Naive thymus-derived CD4-positive, alpha-beta T cell (primary cell): ENCODE results near the gene MPHOSPH9. TPM values are rescaled to one million over a fixed set of nuclear protein-coding genes. Genes with fewer than 3 reads are reported as not detected.
A peak's percentile ranks its signal among the peaks of the same experiment; 100 is the strongest.

Experiments
- ATAC-seq: fragments of 150-1000 bp; cut with Tn5 transposase; 2 replicates; pipeline ENCODE4 v1.10.0; 2021; ENCODE audit warnings: mild to moderate bottlenecking, moderate library complexity
- CTCF ChIA-PET: fragments of 350-600 bp; sonication (Branson Sonifier 250); formaldehyde crosslinking; loops from one replicate; lab custom pipeline; 2021; ENCODE audit warnings: antibody characterized with exemption; lab: Charles Lee
- POLR2A ChIA-PET: fragments of 350-600 bp; sonication (Branson Sonifier 250); formaldehyde crosslinking; loops from one replicate; lab custom pipeline; 2021; ENCODE audit warnings: antibody characterized with exemption, inconsistent platforms; lab: Charles Lee
- DNase-seq, 9 donors: peaks; one replicate each; pipeline versions ENCODE4 v3.0.0 to v3.0.0-alpha.2; 2020 to 2022; ENCODE audit warnings: mixed read lengths in 1 of 9
- H3K27ac ChIP-seq: one replicate; pipeline ENCODE4 v1.7.0; 2013; ENCODE audit warnings: mild to moderate bottlenecking, low read depth, low read length, moderate library complexity
- H3K27me3 ChIP-seq, 2 donors: one replicate each; pipeline ENCODE4 v1.7.0; 2013; ENCODE audit warnings: low read length in 2 of 2, mild to moderate bottlenecking in 2 of 2, moderate library complexity in 2 of 2; ENCODE audit not compliant: control insufficient read depth in 2 of 2, insufficient read depth in 2 of 2
- H3K36me3 ChIP-seq, 3 experiments: 1 replicate in 2 of 3; 2 replicates in 1 of 3; pipeline ENCODE4 v1.7.0; 2013; ENCODE audit warnings: low read length in 3 of 3, mild to moderate bottlenecking in 3 of 3, moderate library complexity in 1 of 3; ENCODE audit not compliant: insufficient read depth in 3 of 3, control insufficient read depth in 2 of 3
- H3K4me1 ChIP-seq, 2 donors: one replicate each; pipeline ENCODE4 v1.7.0; 2013; ENCODE audit warnings: low read length in 2 of 2, mild to moderate bottlenecking in 2 of 2, moderate library complexity in 1 of 2; ENCODE audit not compliant: control insufficient read depth in 2 of 2, insufficient read depth in 2 of 2
- H3K4me3 ChIP-seq: 2 replicates; pipeline ENCODE4 v1.7.0; 2013; ENCODE audit warnings: mild to moderate bottlenecking, low read length
- H3K9me3 ChIP-seq, 3 experiments: 1 replicate in 2 of 3; 2 replicates in 1 of 3; pipeline ENCODE4 v1.7.0; 2013; ENCODE audit warnings: low read length in 3 of 3; ENCODE audit not compliant: control insufficient read depth in 2 of 3
- H3K27ac Mint-ChIP-seq, 9 donors: one replicate each; pipeline ENCODE4 v1.8.0; 2020 to 2022; ENCODE audit warnings: mixed read lengths in 9 of 9, mild to moderate bottlenecking in 8 of 9, moderate library complexity in 5 of 9, inconsistent platforms in 2 of 9
- H3K27me3 Mint-ChIP-seq, 5 donors: one replicate each; pipeline ENCODE4 v1.8.0; 2021 to 2022; ENCODE audit warnings: mixed read lengths in 5 of 5, mild to moderate bottlenecking in 1 of 5
- H3K36me3 Mint-ChIP-seq, 5 donors: one replicate each; pipeline ENCODE4 v1.8.0; 2020 to 2022; ENCODE audit warnings: mixed read lengths in 5 of 5, mild to moderate bottlenecking in 3 of 5, inconsistent platforms in 1 of 5
- H3K4me1 Mint-ChIP-seq, 7 donors: one replicate each; pipeline ENCODE4 v1.8.0; 2020 to 2022; ENCODE audit warnings: mixed read lengths in 7 of 7, mild to moderate bottlenecking in 3 of 7, inconsistent platforms in 1 of 7
- H3K4me3 Mint-ChIP-seq, 10 donors: one replicate each; pipeline ENCODE4 v1.8.0; 2020 to 2022; ENCODE audit warnings: mild to moderate bottlenecking in 10 of 10, mixed read lengths in 10 of 10, moderate library complexity in 6 of 10, inconsistent platforms in 2 of 10
- H3K9me3 Mint-ChIP-seq, 11 donors: one replicate each; pipeline ENCODE4 v1.8.0; 2020 to 2022; ENCODE audit warnings: mixed read lengths in 11 of 11, mild to moderate bottlenecking in 4 of 11, inconsistent platforms in 1 of 11, moderate library complexity in 1 of 11
- intact Hi-C, 2 donors: fragments of 100-400 bp; cut with micrococcal nuclease; formaldehyde crosslinking; loops; one replicate each; pipeline ENCODE4 v1.15.1; 2023
- polyA plus RNA-seq, 2 donors: library from polyadenylated mRNA; unstranded; fragments of 300-500 nt; fragmentation: Illumina TruSeq; gene quantifications; one replicate each; pipeline ENCODE4 v1.2.3, GENCODE V29; 2021
- total RNA-seq, 6 experiments: library from RNA in 5 of 6; stranded (reverse) in 5 of 6; gene quantifications; 1 replicate in 5 of 6; 2 replicates in 1 of 6; pipeline ENCODE4 v1.2.3 and lab custom pipeline; 2021 to 2026

MPHOSPH9 gene
- total and polyA plus RNA-seq, 7 experiments from 2014 or later: 34.0 to 102 (median 77.1) TPM

GRCh38 chr12:123115409-123116121 lies 117.4 kb downstream of the MPHOSPH9 start:
- no peaks in the 10 kb centered on the region for H3K9me3 ChIP-seq
- DNase-seq (peak in 7 of 9 donors; percentile 54 to 79 (median 70)), ATAC-seq (peak; percentile 78)
- H3K4me1 ChIP-seq: peaks cover 3 to 59% of the 10 kb centered on the region in 2 donors
- intact Hi-C loops: loop anchor here in 1 of 2 donors (1.0 to 2.0 kb wide), 5 partner anchors 8 to 73 kb away; partner anchors contain the start of gene PITPNM2
- Mint-ChIP-seq H3K4me3 (peak overlapping the region; percentile 38 to 81 (median 74)), H3K36me3 (peaks cover 0 to 13% (median 6%) of the 10 kb centered on the region in 5 donors), H3K27ac (peak overlapping the region; percentile 41 to 100 (median 95)), H3K4me1 (peaks cover 40 to 92% (median 85%) of the 10 kb centered on the region in 7 donors), H3K9me3 (no peaks in the 10 kb centered on the region), H3K27me3 (no peaks in the 10 kb centered on the region)
- ChIA-PET POLR2A (interaction anchor here (0.6 to 6.7 kb wide), 16 partner anchors 9 to 1449 kb away, joined by 3 to 70 read pairs (median 4); partner anchors contain the start of genes MPHOSPH9, MTRFR and PITPNM2), CTCF (interaction anchor here (0.7 to 2.8 kb wide), 10 partner anchors 8 to 122 kb away, joined by 3 to 15 read pairs (median 5); partner anchors contain the start of gene PITPNM2)
- H3K4me3 ChIP-seq: no peak overlapping the region
- H3K27ac ChIP-seq: peak overlapping the region; percentile 69
- no peaks in the 10 kb centered on the region for H3K36me3 ChIP-seq
- H3K27me3 ChIP-seq: no peaks in the 10 kb centered on the region

GRCh38 chr12:123114304-123115083 lies 118.4 kb downstream of the MPHOSPH9 start:
- Mint-ChIP-seq H3K27me3 (no peaks in the 10 kb centered on the region), H3K36me3 (peaks cover 4 to 19% (median 7%) of the 10 kb centered on the region in 5 donors), H3K4me3 (peak overlapping the region; percentile 38 to 81 (median 74)), H3K27ac (peak overlapping the region; percentile 5 to 100 (median 95)), H3K4me1 (peaks cover 34 to 91% (median 79%) of the 10 kb centered on the region in 7 donors), H3K9me3 (no peaks in the 10 kb centered on the region)
- no peak for ATAC-seq
- Histone ChIP-seq H3K9me3 (no peaks in the 10 kb centered on the region), H3K36me3 (peaks cover 0 to under 1% (median 0%) of the 10 kb centered on the region in 3 experiments), H3K4me1 (peaks cover 0 to 49% of the 10 kb centered on the region in 2 donors), H3K27ac (peak overlapping the region; percentile 69), H3K4me3 (no peak overlapping the region), H3K27me3 (no peaks in the 10 kb centered on the region)
- POLR2A ChIA-PET: interaction anchor here (0.7 to 6.7 kb wide), 10 partner anchors 8 to 118 kb away, joined by 3 to 70 read pairs (median 8); partner anchors contain the start of genes MPHOSPH9, MTRFR and PITPNM2
- DNase-seq: peak in 1 of 9 donors; percentile 16
- intact Hi-C loops: loop anchor here in 1 of 2 donors (1.0 to 2.0 kb wide), 5 partner anchors 7 to 72 kb away; partner anchors contain the start of gene PITPNM2
- CTCF ChIA-PET: interaction anchor here (1.2 to 2.8 kb wide), 8 partner anchors 8 to 72 kb away, joined by 4 to 15 read pairs (median 6); partner anchors contain the start of gene PITPNM2

- H3K9me3 Mint-ChIP-seq: no peaks in the 10 kb centered on the region
- H3K27ac ChIP-seq: no peak overlapping the region
- H3K36me3 ChIP-seq: peaks cover 0 to 8% (median 0%) of the 10 kb centered on the region in 3 experiments
- DNase-seq (no peak), ATAC-seq (no peak)
- H3K9me3 ChIP-seq: no peaks in the 10 kb centered on the region
- H3K4me3 ChIP-seq: no peak overlapping the region
- no peaks in the 10 kb centered on the region for H3K27me3 ChIP-seq
- CTCF ChIA-PET: no interaction called here
- H3K27ac Mint-ChIP-seq: peak overlapping the region in 5 of 9 donors; percentile 32 to 99 (median 91)
- H3K27me3 Mint-ChIP-seq: no peaks in the 10 kb centered on the region
- POLR2A ChIA-PET: interaction anchor here (0.6 to 6.7 kb wide), 4 partner anchors 10 to 217 kb away, joined by 3 to 70 read pairs (median 6); partner anchors contain the start of genes PITPNM2 and VPS37B
- peaks cover 1 to 25% (median 9%) of the 10 kb centered on the region in 5 donors for H3K36me3 Mint-ChIP-seq
- intact Hi-C loops: no loop called here
- H3K4me1 ChIP-seq: peaks cover 0 to 39% of the 10 kb centered on the region in 2 donors
- H3K4me1 Mint-ChIP-seq: peaks cover 34 to 87% (median 80%) of the 10 kb centered on the region in 7 donors
- no peak overlapping the region for H3K4me3 Mint-ChIP-seq
Observed at GRCh38 chr12:123113026-123113425, 119.9 kb downstream of the MPHOSPH9 start.

GRCh38 chr12:123111498-123112165 lies 121.3 kb downstream of the MPHOSPH9 start:
- H3K36me3 ChIP-seq: peaks cover 0 to 8% (median 0%) of the 10 kb centered on the region in 3 experiments
- peak overlapping the region in 3 of 9 donors; percentile 53 to 91 (median 65) for H3K27ac Mint-ChIP-seq
- H3K27me3 Mint-ChIP-seq: no peaks in the 10 kb centered on the region
- H3K27me3 ChIP-seq: no peaks in the 10 kb centered on the region
- H3K36me3 Mint-ChIP-seq: peaks cover 5 to 26% (median 13%) of the 10 kb centered on the region in 5 donors
- no peak overlapping the region for H3K4me3 ChIP-seq
- POLR2A ChIA-PET: interaction anchor here (1.3 to 7.9 kb wide), 2 partner anchors 9 to 21 kb away, joined by 5 to 91 read pairs; no protein-coding TSS in a partner anchor
- CTCF ChIA-PET: no interaction called here
- no peak overlapping the region for H3K4me3 Mint-ChIP-seq
- no peak for DNase-seq
- no peak for ATAC-seq
- H3K9me3 Mint-ChIP-seq: no peaks in the 10 kb centered on the region
- H3K4me1 Mint-ChIP-seq: peaks cover 48 to 87% (median 80%) of the 10 kb centered on the region in 7 donors
- intact Hi-C loops: no loop called here
- H3K4me1 ChIP-seq: peaks cover 11 to 46% of the 10 kb centered on the region in 2 donors
- H3K27ac ChIP-seq: no peak overlapping the region
- no peaks in the 10 kb centered on the region for H3K9me3 ChIP-seq

GRCh38 chr12:123109319-123109772 lies 123.6 kb downstream of the MPHOSPH9 start:
- no peaks in the 10 kb centered on the region for H3K9me3 ChIP-seq
- no peaks in the 10 kb centered on the region for H3K27me3 ChIP-seq
- H3K27ac ChIP-seq: no peak overlapping the region
- Mint-ChIP-seq H3K9me3 (no peaks in the 10 kb centered on the region), H3K27ac (peak overlapping the region in 5 of 9 donors; percentile 10 to 90 (median 54)), H3K4me3 (no peak overlapping the region), H3K4me1 (peaks cover 53 to 87% (median 80%) of the 10 kb centered on the region in 7 donors), H3K36me3 (peaks cover 5 to 39% (median 9%) of the 10 kb centered on the region in 5 donors), H3K27me3 (no peaks in the 10 kb centered on the region)
- intact Hi-C loops: loop anchor here in 1 of 2 donors (5.0 kb wide), 1 partner anchor 43 kb away; the partner anchor contains the start of gene PITPNM2
- ATAC-seq (no peak), DNase-seq (no peak)
- ChIA-PET POLR2A (interaction anchor here (0.9 to 7.9 kb wide), 4 partner anchors 12 to 39 kb away, joined by 3 to 91 read pairs (median 4); no protein-coding TSS in a partner anchor), CTCF (interaction anchor here (1.0 to 1.8 kb wide), 3 partner anchors 9 to 34 kb away, joined by 3 to 7 read pairs (median 3); no protein-coding TSS in a partner anchor)
- peaks cover 20 to 40% of the 10 kb centered on the region in 2 donors for H3K4me1 ChIP-seq
- H3K36me3 ChIP-seq: peaks cover 0 to 8% (median 0%) of the 10 kb centered on the region in 3 experiments
- H3K4me3 ChIP-seq: no peak overlapping the region
